Fibroblast of pulmonary artery (primary cell): ENCODE measurements around the gene DPH7.
A peak's percentile ranks its signal among the peaks of the same experiment; 100 is the strongest.

ENCODE experiments used
- DNase-seq: peaks from one replicate; pipeline ENCODE4 v3.0.0-alpha.2; 2010; ENCODE audit warnings: low read depth
- H3K4me3 ChIP-seq: replicated peaks from 2 replicates; pipeline ENCODE4 v1.5.1; 2011; ENCODE audit warnings: low read depth, mild to moderate bottlenecking, control low read depth, low read length, moderate library complexity
- TF ChIP-seq, protein P1 (sequence below): IDR thresholded peaks from 2 replicates; pipeline ENCODE4 v1.5.1; 2011; ENCODE audit warnings: mild to moderate bottlenecking, control low read depth, low read length, inconsistent platforms; ENCODE audit errors: missing control alignments

DPH7 gene

DNA sequence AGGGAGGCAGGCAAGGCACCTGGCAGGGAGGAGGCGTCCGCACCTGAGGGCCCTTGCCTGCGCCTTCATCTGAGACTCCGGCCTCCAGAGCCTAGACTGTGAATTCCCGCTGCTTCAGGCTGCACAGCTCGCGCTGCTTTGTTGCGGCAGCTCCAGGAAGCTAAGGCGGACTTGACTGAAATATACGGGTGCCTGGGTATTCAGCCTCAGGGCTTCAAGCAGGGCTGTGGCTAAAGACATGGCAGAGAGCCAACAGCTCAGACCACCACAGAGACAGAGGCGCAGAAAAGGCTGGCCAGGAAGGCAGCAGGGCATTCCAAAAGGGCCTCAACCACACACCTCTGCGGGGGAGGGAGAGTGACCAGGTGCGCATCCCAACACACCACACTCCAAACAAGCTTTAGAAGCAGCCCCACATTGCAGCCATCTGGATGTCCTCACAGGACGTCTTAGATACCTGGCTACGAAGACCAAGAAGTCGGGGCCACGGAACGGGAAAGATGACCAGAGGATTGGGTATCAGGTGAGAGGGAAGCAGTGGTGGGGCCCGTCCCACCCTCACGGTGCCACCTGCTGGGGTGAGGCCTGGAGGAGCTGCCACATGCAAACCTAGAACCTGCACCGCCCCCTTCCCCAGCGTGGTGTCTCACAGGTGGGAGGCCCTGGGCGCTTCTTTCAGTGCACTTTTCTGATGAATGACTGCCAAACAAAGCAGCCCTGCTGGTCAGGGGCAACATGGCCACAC lies 1.7 kb upstream of the DPH7 start:
- H3K4me3 ChIP-seq: no peak overlapping the region
- TF ChIP-seq, protein P1, sequence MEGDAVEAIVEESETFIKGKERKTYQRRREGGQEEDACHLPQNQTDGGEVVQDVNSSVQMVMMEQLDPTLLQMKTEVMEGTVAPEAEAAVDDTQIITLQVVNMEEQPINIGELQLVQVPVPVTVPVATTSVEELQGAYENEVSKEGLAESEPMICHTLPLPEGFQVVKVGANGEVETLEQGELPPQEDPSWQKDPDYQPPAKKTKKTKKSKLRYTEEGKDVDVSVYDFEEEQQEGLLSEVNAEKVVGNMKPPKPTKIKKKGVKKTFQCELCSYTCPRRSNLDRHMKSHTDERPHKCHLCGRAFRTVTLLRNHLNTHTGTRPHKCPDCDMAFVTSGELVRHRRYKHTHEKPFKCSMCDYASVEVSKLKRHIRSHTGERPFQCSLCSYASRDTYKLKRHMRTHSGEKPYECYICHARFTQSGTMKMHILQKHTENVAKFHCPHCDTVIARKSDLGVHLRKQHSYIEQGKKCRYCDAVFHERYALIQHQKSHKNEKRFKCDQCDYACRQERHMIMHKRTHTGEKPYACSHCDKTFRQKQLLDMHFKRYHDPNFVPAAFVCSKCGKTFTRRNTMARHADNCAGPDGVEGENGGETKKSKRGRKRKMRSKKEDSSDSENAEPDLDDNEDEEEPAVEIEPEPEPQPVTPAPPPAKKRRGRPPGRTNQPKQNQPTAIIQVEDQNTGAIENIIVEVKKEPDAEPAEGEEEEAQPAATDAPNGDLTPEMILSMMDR: no peak
- no peak for DNase-seq

DNA sequence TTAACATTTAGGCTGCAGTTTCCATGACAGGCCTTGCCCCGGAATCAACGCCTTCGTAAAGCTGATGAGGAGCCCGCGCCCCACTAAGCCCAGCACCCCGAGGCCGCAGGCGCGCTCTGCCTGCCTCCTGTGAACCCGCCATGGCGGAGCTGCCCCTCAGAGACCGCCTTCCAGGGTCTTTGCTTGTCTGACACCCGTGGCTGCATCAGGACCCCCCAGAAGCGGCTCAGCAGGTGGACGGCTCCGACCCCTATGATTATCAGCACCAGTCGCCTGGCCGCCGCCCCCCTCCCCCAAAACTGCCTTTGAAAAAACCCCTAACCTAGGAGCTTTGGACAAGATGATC lies 507 bp upstream of the DPH7 start:
- TF ChIP-seq, protein P1: no peak
- no peak for DNase-seq
- peak overlapping the region; percentile 76 for H3K4me3 ChIP-seq

DNA sequence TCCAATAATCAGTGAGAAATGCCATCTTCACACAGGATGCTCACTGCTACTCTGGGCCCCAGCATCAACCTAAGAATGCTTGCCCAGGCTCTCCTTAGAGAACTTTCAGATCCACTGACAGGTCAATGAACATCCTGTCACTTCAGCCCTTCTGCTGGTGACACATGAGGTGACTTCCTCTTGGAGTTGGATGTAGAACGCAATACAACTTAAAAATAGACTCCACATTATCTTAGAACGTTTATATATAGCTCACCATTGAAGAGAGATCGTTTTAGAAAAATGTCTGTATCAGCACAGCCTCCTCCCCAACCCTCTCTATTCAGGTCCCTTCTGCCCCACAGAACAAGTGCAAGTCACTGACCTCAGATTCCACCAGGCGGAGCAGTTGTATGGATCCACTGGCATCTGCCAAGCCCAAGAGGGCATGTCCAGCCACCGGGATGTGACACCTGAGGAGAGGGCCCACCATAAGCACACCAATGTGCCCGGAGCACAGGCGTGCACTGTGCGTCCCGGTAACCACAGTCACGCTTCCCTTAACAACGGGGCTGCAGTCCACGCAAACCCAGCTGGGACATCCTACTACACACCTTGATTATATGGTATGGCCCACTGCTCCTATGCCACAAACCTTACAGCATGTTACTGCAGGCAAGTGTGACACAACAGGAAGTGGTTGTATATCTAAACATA lies 2.9 kb downstream of the DPH7 start:
- no peak overlapping the region for H3K4me3 ChIP-seq
- TF ChIP-seq, protein P1: no peak

DNA sequence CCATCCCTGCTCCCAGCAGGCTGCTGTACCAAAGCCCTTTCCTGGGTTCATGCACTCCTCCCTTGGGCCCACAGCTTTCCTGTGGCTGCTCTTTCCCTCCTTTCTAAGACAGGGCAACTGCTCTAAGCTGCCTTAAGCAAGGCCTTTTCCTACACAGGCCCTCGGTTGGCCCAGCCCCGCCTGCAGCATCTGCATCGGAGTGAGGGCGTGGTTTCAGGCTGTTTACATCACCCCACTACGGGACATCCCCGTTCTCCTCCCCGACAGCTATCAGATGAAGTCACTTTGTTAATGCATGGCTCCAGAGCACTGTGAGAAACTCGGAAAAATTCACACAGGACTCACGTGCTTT lies 3.4 kb downstream of the DPH7 start:
- H3K4me3 ChIP-seq: no peak overlapping the region
- no peak for DNase-seq

More for the DNA sequence above, 2.9 kb downstream of the DPH7 start:
- no peak for DNase-seq

DNA sequence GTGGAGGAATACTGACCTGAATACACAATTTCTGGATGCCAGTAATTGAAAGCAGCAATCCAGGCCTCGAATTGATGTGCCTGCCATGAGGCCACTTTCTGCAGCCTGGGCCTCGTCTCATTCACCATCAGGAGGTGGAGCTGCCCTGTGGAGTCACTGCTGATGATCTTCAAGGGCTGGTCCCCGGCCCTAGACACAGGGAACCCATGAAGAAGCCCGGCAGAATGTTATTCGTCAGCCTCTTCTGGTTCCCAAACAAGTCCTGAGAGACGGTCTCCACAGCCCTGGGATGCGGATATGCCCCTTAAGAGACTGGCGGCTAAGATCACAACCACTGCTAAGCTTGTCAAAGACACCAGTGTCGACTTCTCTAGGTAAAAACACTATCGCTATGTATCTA lies 4.5 kb downstream of the DPH7 start:
- TF ChIP-seq, protein P1: no peak
- no peak for DNase-seq

More for the DNA sequence above, 3.4 kb downstream of the DPH7 start:
- TF ChIP-seq, protein P1: no peak

DNA sequence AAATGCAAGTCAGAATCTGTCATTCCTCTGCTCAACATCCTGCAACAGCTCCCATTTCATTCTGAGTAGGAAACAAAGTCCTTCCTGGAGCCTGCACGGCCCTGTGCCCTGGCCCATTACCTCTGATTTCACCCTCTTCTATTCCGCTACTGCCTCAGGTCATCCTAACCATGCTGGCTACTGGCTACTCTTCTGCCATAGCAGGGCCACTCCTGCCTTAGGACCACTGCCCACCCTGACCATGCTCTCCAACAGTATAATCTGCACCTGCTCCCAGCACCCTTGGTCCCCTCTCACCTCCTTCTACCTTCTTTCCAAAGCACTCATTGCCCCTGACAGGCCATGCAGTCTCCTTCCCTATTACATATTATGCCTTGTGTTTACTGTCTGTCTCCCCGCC lies 8.2 kb downstream of the DPH7 start:
- no peak overlapping the region for H3K4me3 ChIP-seq
- DNase-seq: no peak
- TF ChIP-seq, protein P1: no peak

More for the DNA sequence above, 4.5 kb downstream of the DPH7 start:
- H3K4me3 ChIP-seq: no peak overlapping the region
